Activated CD4-positive, alpha-beta memory T cell treated with anti-CD3 and anti-CD28 coated beads, Interleukin-2, amount 10 ng/mL, durations not matched to agents 7 days and 5 days (primary cell): ENCODE results near the gene LCN12. TPM values are rescaled to one million over a fixed set of nuclear protein-coding genes. Genes with fewer than 3 reads are reported as not detected.

Experiments
- CTCF ChIA-PET: fragments of 350-600 bp; sonication (Branson Sonifier 250); formaldehyde crosslinking; loops from one replicate; lab custom pipeline; 2021; ENCODE audit warnings: antibody characterized with exemption, inconsistent platforms; lab: Charles Lee
- POLR2A ChIA-PET: fragments of 350-600 bp; sonication (Branson Sonifier 250); formaldehyde crosslinking; loops from one replicate; lab custom pipeline; 2021; ENCODE audit warnings: antibody characterized with exemption; lab: Charles Lee
- DNase-seq: peaks from one replicate; pipeline ENCODE4 v3.0.0-alpha.2; 2020
- H3K27ac Mint-ChIP-seq: one replicate; pipeline ENCODE4 v1.8.0; 2021; ENCODE audit warnings: mild to moderate bottlenecking, mixed read lengths
- H3K27me3 Mint-ChIP-seq: one replicate; pipeline ENCODE4 v1.8.0; 2021; ENCODE audit warnings: mixed read lengths
- H3K36me3 Mint-ChIP-seq: one replicate; pipeline ENCODE4 v1.8.0; 2021; ENCODE audit warnings: low read depth, mixed read lengths
- H3K4me1 Mint-ChIP-seq: one replicate; pipeline ENCODE4 v1.8.0; 2021; ENCODE audit warnings: mixed read lengths
- H3K4me3 Mint-ChIP-seq: one replicate; pipeline ENCODE4 v1.8.0; 2021; ENCODE audit warnings: mild to moderate bottlenecking, mixed read lengths
- H3K9me3 Mint-ChIP-seq: one replicate; pipeline ENCODE4 v1.8.0; 2021; ENCODE audit warnings: mixed read lengths
- total RNA-seq, 2 experiments: library from RNA; stranded (reverse); gene quantifications; one replicate each; pipeline ENCODE4 v1.2.3, GENCODE V29; 2021

Gene LCN12
- total RNA-seq, 2 experiments from 2014 or later = 2.5 to 2.9 TPM

- peaks cover 53% of the 10 kb centered on the region for H3K36me3 Mint-ChIP-seq
- ChIA-PET POLR2A (interaction anchor here (0.6 kb wide), 1 partner anchor 55 kb away, joined by 3 read pairs; no protein-coding TSS in a partner anchor), CTCF (no interaction called here)
- H3K27me3 Mint-ChIP-seq = no peaks in the 10 kb centered on the region
- H3K4me3 Mint-ChIP-seq = no peak overlapping the region
- no peak for DNase-seq
- H3K27ac Mint-ChIP-seq = no peak overlapping the region
- H3K9me3 Mint-ChIP-seq = no peaks in the 10 kb centered on the region
- H3K4me1 Mint-ChIP-seq = peaks cover 14% of the 10 kb centered on the region
Observed at GRCh38 chr9:136920069-136920468, 32.0 kb upstream of the LCN12 start.

- Mint-ChIP-seq H3K27ac (no peak overlapping the region), H3K4me1 (peaks cover 9% of the 10 kb centered on the region), H3K36me3 (peaks cover 51% of the 10 kb centered on the region), H3K9me3 (no peaks in the 10 kb centered on the region), H3K27me3 (no peaks in the 10 kb centered on the region), H3K4me3 (no peak overlapping the region)
- ChIA-PET POLR2A (interaction anchor here (1.1 kb wide), 1 partner anchor 17 kb away, joined by 3 read pairs; no protein-coding TSS in a partner anchor), CTCF (interaction anchor here (0.6 kb wide), 1 partner anchor 487 kb away, joined by 3 read pairs; no protein-coding TSS in a partner anchor)
- no peak for DNase-seq
Observed at GRCh38 chr9:136920734-136921231, 31.3 kb upstream of the LCN12 start.

- Mint-ChIP-seq H3K4me3 (no peak overlapping the region), H3K27me3 (no peaks in the 10 kb centered on the region), H3K36me3 (peaks cover 48% of the 10 kb centered on the region), H3K9me3 (no peaks in the 10 kb centered on the region), H3K27ac (no peak overlapping the region), H3K4me1 (peaks cover 5% of the 10 kb centered on the region)
- ChIA-PET POLR2A (interaction anchor here (1.1 kb wide), 1 partner anchor 16 kb away, joined by 3 read pairs; no protein-coding TSS in a partner anchor), CTCF (interaction anchor here (0.6 kb wide), 1 partner anchor 487 kb away, joined by 3 read pairs; no protein-coding TSS in a partner anchor)
- DNase-seq = no peak
Observed at GRCh38 chr9:136921307-136921706, 30.8 kb upstream of the LCN12 start.

- no peak overlapping the region for H3K4me3 Mint-ChIP-seq
- POLR2A ChIA-PET = no interaction called here
- CTCF ChIA-PET = no interaction called here
Observed at GRCh38 chr9:136921718-136922117, 30.4 kb upstream of the LCN12 start.

GRCh38 chr9:136922540-136922939, 29.5 kb upstream of the LCN12 start:
- CTCF ChIA-PET = no interaction called here

More at GRCh38 chr9:136921718-136922117, 30.4 kb upstream of the LCN12 start:
- H3K9me3 Mint-ChIP-seq = no peaks in the 10 kb centered on the region
- H3K36me3 Mint-ChIP-seq = peaks cover 48% of the 10 kb centered on the region
- no peak for DNase-seq
- no peaks in the 10 kb centered on the region for H3K27me3 Mint-ChIP-seq
- H3K4me1 Mint-ChIP-seq = peaks cover 5% of the 10 kb centered on the region
- no peak overlapping the region for H3K27ac Mint-ChIP-seq

GRCh38 chr9:136923881-136924280, 28.2 kb upstream of the LCN12 start:
- H3K9me3 Mint-ChIP-seq = no peaks in the 10 kb centered on the region
- no peaks in the 10 kb centered on the region for H3K27me3 Mint-ChIP-seq
- no peak overlapping the region for H3K4me3 Mint-ChIP-seq
- no peak overlapping the region for H3K27ac Mint-ChIP-seq
- peaks cover 49% of the 10 kb centered on the region for H3K36me3 Mint-ChIP-seq
- peaks cover 7% of the 10 kb centered on the region for H3K4me1 Mint-ChIP-seq
- no peak for DNase-seq
- CTCF ChIA-PET = no interaction called here
- POLR2A ChIA-PET = no interaction called here

More at GRCh38 chr9:136922540-136922939, 29.5 kb upstream of the LCN12 start:
- no peak for DNase-seq
- peaks cover 5% of the 10 kb centered on the region for H3K4me1 Mint-ChIP-seq
- H3K9me3 Mint-ChIP-seq = no peaks in the 10 kb centered on the region
- H3K27me3 Mint-ChIP-seq = no peaks in the 10 kb centered on the region
- no peak overlapping the region for H3K4me3 Mint-ChIP-seq
- H3K27ac Mint-ChIP-seq = no peak overlapping the region
- H3K36me3 Mint-ChIP-seq = peaks cover 46% of the 10 kb centered on the region
- POLR2A ChIA-PET = no interaction called here

GRCh38 chr9:136925414-136926153, 26.5 kb upstream of the LCN12 start:
- H3K4me1 Mint-ChIP-seq = peaks cover 7% of the 10 kb centered on the region
- no peak overlapping the region for H3K4me3 Mint-ChIP-seq
- H3K9me3 Mint-ChIP-seq = no peaks in the 10 kb centered on the region
- no peaks in the 10 kb centered on the region for H3K27me3 Mint-ChIP-seq
- CTCF ChIA-PET = interaction anchor here (1.2 kb wide), 1 partner anchor 121 kb away, joined by 3 read pairs; the partner anchor contains the start of gene NPDC1
- peaks cover 46% of the 10 kb centered on the region for H3K36me3 Mint-ChIP-seq
- H3K27ac Mint-ChIP-seq = no peak overlapping the region
- POLR2A ChIA-PET = interaction anchor here (1.1 kb wide), 1 partner anchor 12 kb away, joined by 4 read pairs; no protein-coding TSS in a partner anchor
- no peak for DNase-seq

- DNase-seq = no peak
- H3K9me3 Mint-ChIP-seq = no peaks in the 10 kb centered on the region
- ChIA-PET POLR2A (interaction anchor here (1.1 kb wide), 1 partner anchor 11 kb away, joined by 4 read pairs; no protein-coding TSS in a partner anchor), CTCF (interaction anchor here (1.2 to 1.8 kb wide), 2 partner anchors 84 to 120 kb away, joined by 3 to 8 read pairs; partner anchors contain the start of genes AJM1 and NPDC1)
- no peaks in the 10 kb centered on the region for H3K27me3 Mint-ChIP-seq
- H3K36me3 Mint-ChIP-seq = peaks cover 45% of the 10 kb centered on the region
- H3K4me1 Mint-ChIP-seq = peaks cover 7% of the 10 kb centered on the region
- no peak overlapping the region for H3K4me3 Mint-ChIP-seq
- H3K27ac Mint-ChIP-seq = no peak overlapping the region
Observed at GRCh38 chr9:136926154-136926704, 25.8 kb upstream of the LCN12 start.

- POLR2A ChIA-PET = interaction anchor here (1.1 kb wide), 1 partner anchor 11 kb away, joined by 4 read pairs; no protein-coding TSS in a partner anchor
- DNase-seq = no peak
- H3K4me3 Mint-ChIP-seq = no peak overlapping the region
- H3K4me1 Mint-ChIP-seq = peaks cover 8% of the 10 kb centered on the region
- peaks cover 50% of the 10 kb centered on the region for H3K36me3 Mint-ChIP-seq
- CTCF ChIA-PET = interaction anchor here (1.2 to 1.8 kb wide), 2 partner anchors 84 to 120 kb away, joined by 3 to 8 read pairs; partner anchors contain the start of genes AJM1 and NPDC1
- no peaks in the 10 kb centered on the region for H3K27me3 Mint-ChIP-seq
- H3K27ac Mint-ChIP-seq = no peak overlapping the region
- no peaks in the 10 kb centered on the region for H3K9me3 Mint-ChIP-seq
Observed at GRCh38 chr9:136926749-136927148, 25.3 kb upstream of the LCN12 start.

GRCh38 chr9:136927343-136928271, 24.5 kb upstream of the LCN12 start:
- CTCF ChIA-PET = interaction anchor here (1.8 kb wide), 1 partner anchor 85 kb away, joined by 8 read pairs; the partner anchor contains the start of gene AJM1
- POLR2A ChIA-PET = no interaction called here
- Mint-ChIP-seq H3K27ac (no peak overlapping the region), H3K27me3 (no peaks in the 10 kb centered on the region), H3K9me3 (no peaks in the 10 kb centered on the region), H3K36me3 (peaks cover 49% of the 10 kb centered on the region), H3K4me1 (peaks cover 12% of the 10 kb centered on the region), H3K4me3 (no peak overlapping the region)
- no peak for DNase-seq

GRCh38 chr9:136928591-136928990, 23.5 kb upstream of the LCN12 start:
- H3K27ac Mint-ChIP-seq = no peak overlapping the region
- CTCF ChIA-PET = no interaction called here

GRCh38 chr9:136930014-136930413, 22.1 kb upstream of the LCN12 start:
- ChIA-PET POLR2A (no interaction called here), CTCF (interaction anchor here (0.6 kb wide), 2 partner anchors 193 to 279 kb away, joined by 3 read pairs; no protein-coding TSS in a partner anchor)
- Mint-ChIP-seq H3K9me3 (no peaks in the 10 kb centered on the region), H3K4me3 (no peak overlapping the region), H3K4me1 (peaks cover 20% of the 10 kb centered on the region), H3K27me3 (no peaks in the 10 kb centered on the region), H3K36me3 (peaks cover 63% of the 10 kb centered on the region), H3K27ac (no peak overlapping the region)
- DNase-seq = no peak

More at GRCh38 chr9:136928591-136928990, 23.5 kb upstream of the LCN12 start:
- DNase-seq = no peak
- Mint-ChIP-seq H3K4me1 (peaks cover 14% of the 10 kb centered on the region), H3K4me3 (no peak overlapping the region), H3K27me3 (no peaks in the 10 kb centered on the region), H3K36me3 (peaks cover 55% of the 10 kb centered on the region), H3K9me3 (no peaks in the 10 kb centered on the region)
- POLR2A ChIA-PET = no interaction called here
